SIG-M5 treated with dmso at 0.1 percent for 504 hours (cell line): ENCODE measurements around the gene CCHCR1.

ENCODE experiments used
- DNase-seq: peaks from one replicate; lab custom pipeline; 2025; ENCODE audit not compliant: unreplicated experiment; lab: John Stamatoyannopoulos, UW

The CCHCR1 gene

DNA sequence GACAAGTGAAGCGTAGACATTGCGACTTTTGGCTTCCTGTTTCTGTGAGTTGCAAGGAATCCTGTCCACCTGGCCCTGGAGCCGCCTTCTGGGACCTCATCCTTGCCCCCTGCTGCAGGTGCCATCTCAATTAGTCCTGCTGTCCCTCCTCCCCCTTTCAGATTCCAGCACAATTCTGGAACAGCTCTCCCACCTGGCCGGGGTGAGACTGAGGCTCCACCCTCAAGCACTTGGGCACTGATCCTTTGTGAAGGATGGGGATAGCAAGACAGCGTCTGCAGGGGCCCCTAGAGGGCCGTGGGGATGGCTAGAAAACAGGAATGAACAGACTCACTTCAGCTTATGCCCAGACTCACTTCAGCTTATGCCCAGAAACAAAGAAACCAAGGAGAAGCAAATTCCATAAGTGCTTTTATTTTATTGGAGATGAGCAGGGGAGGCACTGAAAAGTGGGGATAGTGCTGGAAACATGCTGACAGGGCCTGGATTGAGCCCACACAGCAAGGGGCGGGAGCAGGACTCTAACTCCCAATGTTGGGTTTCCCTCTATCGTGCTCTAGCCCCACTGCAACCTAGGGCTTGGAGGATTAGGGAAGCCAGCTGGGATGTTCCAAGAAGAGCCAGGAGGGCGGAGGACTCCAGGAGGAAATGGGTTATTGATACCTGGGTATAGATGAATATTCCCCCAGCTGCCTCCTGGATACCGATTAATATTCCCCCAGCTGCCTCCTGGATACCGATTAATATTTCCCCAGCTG lies 46.6 kb downstream of the CCHCR1 start:
- no peak for DNase-seq

GRCh38 chr6:31107052-31107451 lies 50.5 kb downstream of the CCHCR1 start:
- no peak for DNase-seq

GRCh38 chr6:31103136-31103535 lies 54.5 kb downstream of the CCHCR1 start:
- no peak for DNase-seq

DNA sequence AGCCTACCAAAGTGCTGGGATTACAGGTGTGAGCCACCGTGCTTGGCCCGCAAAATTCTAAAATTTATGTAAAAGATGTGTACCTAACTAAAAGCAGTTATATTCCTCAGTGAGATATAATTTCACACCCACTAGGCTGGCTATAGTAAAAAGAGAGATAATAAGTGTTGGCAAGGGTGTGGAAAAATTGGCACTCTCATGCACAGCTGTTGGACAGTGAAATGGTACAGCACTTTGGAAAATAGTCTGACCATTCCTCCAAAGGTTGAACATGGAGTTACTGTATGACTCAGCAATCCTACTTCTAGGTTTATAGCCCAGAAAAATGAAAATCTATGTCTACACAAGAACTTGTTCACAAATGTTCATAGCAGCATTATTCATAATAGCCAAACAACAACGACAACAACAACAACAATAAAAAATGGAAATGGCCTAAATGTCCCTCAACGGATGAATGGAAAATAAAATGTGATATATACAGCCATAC lies 59.1 kb downstream of the CCHCR1 start:
- no peak for DNase-seq

DNA sequence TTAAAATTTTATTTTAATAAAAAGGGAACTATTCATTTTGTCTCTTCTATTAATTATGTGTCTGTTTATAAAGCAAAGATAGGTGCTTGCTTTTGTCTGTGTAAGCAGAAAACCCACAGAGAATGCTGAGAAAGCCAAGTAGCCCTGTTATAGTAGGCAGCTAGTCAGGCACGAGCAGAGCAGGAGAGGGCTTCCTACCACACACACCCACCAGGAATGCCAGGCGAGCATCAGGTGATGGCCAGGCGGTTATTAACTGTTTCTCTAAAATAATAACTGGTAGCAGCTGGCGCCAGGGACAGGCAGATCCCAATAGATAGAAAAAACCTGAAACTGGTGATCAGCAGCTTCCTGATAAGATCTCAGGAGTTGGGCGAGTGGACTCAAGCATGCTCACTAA lies 60.9 kb downstream of the CCHCR1 start:
- no peak for DNase-seq

DNA sequence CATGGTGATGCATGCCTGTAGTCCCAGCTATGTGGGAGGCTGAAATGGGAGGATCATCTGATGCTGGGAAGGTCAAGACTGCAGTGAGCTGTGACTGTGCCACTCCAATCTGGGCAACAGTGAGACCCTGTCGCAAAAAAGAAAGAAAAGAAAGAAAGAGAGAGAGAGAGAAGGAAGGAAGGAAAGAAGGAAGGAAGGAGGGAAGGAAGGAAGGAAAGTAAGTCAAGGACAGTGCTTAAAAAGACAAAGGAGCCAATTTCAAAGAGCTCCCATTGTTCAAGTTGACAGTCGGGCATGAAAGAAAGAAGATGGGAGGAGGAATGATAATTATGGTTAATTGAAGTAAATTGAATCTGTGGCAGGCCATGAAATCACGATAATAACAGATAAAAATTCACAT lies 61.4 kb downstream of the CCHCR1 start:
- no peak for DNase-seq

- DNase-seq = no peak
Measured at GRCh38 chr6:31094389-31094881, 63.2 kb downstream of the CCHCR1 start.

- no peak for DNase-seq
Measured at GRCh38 chr6:31092769-31093505, 64.7 kb downstream of the CCHCR1 start.
